Measurements from ENCODE around the gene ATRNL1. TPM values are rescaled to one million over a fixed set of nuclear protein-coding genes. Genes with fewer than 3 reads are reported as not detected.

Gene ATRNL1
- polyA plus RNA-seq, 1 donor from 2014 or later: 47.8 TPM

DNA sequence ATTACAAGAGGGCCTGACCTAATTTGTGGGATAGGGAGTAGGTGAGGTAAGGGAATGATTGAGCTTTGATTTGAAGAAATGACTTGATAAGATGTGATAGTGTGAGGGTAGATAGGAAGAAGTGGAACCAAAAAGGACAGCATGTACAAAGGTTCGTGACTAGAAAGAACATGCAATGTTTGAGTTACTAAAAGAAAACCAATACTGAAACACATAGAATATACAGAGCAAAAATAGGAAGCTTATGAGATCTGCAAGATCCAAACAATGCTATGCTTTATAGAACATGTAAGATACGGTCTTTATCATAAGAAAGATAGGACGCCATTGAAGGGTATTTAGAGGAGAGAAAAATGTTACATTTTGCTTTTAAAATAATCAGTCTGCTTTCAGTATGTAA lies 343.8 kb downstream of the ATRNL1 start:
- Histone ChIP-seq H3K9me2 (ENCODE audit: insufficient read depth, low read length) (no peaks in the 10 kb centered on the region), H4K20me1 (ENCODE audit: insufficient read depth) (no peaks in the 10 kb centered on the region), H2AFZ (ENCODE audit: low read depth, low read length) (no peak overlapping the region), H3K36me3 (ENCODE audit: insufficient read depth, low read length) (no peaks in the 10 kb centered on the region), H3K4me3 (ENCODE audit: low read length) (no peak overlapping the region), H3K4me2 (ENCODE audit: low read length) (no peak overlapping the region), H3K79me2 (replicated peaks; ENCODE audit: insufficient read depth, low read length) (no peaks in the 10 kb centered on the region), H3K9me3 (ENCODE audit: low read length) (no peaks in the 10 kb centered on the region), H3K9ac (ENCODE audit: low read length) (no peak overlapping the region), H3F3A (ENCODE audit: insufficient read depth, low read length, poor library complexity, severe bottlenecking) (no peaks in the 10 kb centered on the region), H3K27me3 (ENCODE audit: insufficient read depth, low read depth, low read length) (no peaks in the 10 kb centered on the region), H3K27ac (ENCODE audit: low read length) (no peak overlapping the region)
- TF ChIP-seq EZH2 (IDR thresholded peaks at IDR 0.05; ENCODE audit: borderline replicate concordance, insufficient read depth, low read length, poor library complexity, severe bottlenecking): no peak

DNA sequence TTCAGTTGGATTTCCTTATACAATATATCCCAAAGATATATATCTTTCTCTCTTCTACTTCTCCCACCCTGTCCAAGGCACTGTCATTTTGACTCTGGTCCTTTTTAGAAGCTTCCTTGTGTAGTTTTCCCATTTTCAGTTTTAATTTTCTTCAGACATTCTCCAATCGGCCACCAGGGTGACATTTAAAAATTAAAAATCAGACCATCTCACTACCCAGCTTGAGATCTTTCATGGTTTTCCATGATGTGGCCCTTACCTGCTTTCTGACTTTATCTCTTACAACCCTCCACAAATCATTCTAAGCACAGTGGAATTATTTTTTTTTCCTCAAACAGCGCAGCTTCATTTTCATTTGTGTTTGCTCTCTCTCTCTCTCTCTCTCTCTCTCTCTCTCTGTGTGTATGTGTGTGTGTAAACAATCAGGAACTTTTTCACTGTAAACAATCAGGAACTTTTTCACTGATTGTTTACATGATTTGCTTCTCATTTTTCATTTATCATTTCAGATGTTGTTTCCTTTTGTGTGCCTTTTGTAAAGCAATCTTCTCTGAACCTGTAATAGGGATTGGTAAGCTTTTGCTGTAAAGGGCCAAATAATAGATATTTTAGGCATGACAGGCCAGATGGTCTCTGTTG lies 348.9 kb downstream of the ATRNL1 start:
- TF ChIP-seq EP300 (conservative IDR thresholded peaks at IDR 0.05; ENCODE audit: poor library complexity, severe bottlenecking) (no peak), SMC3 (conservative IDR thresholded peaks at IDR 0.05; ENCODE audit: poor library complexity) (no peak), POLR2AphosphoS5 (IDR thresholded peaks at IDR 0.05) (no peak), EZH2 (IDR thresholded peaks at IDR 0.05; ENCODE audit: borderline replicate concordance, insufficient read depth, low read length, poor library complexity, severe bottlenecking) (no peak), RAD21 (conservative IDR thresholded peaks at IDR 0.05) (no peak), TAF1 (IDR thresholded peaks at IDR 0.05; ENCODE audit: low read depth) (no peak), MXI1 (conservative IDR thresholded peaks at IDR 0.05; ENCODE audit: poor library complexity, severe bottlenecking) (no peak)
- TF ChIP-seq, protein P1, sequence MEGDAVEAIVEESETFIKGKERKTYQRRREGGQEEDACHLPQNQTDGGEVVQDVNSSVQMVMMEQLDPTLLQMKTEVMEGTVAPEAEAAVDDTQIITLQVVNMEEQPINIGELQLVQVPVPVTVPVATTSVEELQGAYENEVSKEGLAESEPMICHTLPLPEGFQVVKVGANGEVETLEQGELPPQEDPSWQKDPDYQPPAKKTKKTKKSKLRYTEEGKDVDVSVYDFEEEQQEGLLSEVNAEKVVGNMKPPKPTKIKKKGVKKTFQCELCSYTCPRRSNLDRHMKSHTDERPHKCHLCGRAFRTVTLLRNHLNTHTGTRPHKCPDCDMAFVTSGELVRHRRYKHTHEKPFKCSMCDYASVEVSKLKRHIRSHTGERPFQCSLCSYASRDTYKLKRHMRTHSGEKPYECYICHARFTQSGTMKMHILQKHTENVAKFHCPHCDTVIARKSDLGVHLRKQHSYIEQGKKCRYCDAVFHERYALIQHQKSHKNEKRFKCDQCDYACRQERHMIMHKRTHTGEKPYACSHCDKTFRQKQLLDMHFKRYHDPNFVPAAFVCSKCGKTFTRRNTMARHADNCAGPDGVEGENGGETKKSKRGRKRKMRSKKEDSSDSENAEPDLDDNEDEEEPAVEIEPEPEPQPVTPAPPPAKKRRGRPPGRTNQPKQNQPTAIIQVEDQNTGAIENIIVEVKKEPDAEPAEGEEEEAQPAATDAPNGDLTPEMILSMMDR (IDR thresholded peaks at IDR 0.05; ENCODE audit: poor library complexity, severe bottlenecking): no peak
- TF ChIP-seq, protein P2, sequence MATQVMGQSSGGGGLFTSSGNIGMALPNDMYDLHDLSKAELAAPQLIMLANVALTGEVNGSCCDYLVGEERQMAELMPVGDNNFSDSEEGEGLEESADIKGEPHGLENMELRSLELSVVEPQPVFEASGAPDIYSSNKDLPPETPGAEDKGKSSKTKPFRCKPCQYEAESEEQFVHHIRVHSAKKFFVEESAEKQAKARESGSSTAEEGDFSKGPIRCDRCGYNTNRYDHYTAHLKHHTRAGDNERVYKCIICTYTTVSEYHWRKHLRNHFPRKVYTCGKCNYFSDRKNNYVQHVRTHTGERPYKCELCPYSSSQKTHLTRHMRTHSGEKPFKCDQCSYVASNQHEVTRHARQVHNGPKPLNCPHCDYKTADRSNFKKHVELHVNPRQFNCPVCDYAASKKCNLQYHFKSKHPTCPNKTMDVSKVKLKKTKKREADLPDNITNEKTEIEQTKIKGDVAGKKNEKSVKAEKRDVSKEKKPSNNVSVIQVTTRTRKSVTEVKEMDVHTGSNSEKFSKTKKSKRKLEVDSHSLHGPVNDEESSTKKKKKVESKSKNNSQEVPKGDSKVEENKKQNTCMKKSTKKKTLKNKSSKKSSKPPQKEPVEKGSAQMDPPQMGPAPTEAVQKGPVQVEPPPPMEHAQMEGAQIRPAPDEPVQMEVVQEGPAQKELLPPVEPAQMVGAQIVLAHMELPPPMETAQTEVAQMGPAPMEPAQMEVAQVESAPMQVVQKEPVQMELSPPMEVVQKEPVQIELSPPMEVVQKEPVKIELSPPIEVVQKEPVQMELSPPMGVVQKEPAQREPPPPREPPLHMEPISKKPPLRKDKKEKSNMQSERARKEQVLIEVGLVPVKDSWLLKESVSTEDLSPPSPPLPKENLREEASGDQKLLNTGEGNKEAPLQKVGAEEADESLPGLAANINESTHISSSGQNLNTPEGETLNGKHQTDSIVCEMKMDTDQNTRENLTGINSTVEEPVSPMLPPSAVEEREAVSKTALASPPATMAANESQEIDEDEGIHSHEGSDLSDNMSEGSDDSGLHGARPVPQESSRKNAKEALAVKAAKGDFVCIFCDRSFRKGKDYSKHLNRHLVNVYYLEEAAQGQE (IDR thresholded peaks at IDR 0.05; ENCODE audit: borderline replicate concordance): no peak
- no peak overlapping the region for H3K4me2 ChIP-seq (ENCODE audit: low read length)
- H3K9me3 ChIP-seq (ENCODE audit: low read length): no peaks in the 10 kb centered on the region
- no peak overlapping the region for H3K9ac ChIP-seq (ENCODE audit: low read length)
- H3K36me3 ChIP-seq (ENCODE audit: insufficient read depth, low read length): no peaks in the 10 kb centered on the region
- H3K27ac ChIP-seq (ENCODE audit: low read length): no peak overlapping the region
- no peaks in the 10 kb centered on the region for H4K20me1 ChIP-seq (ENCODE audit: insufficient read depth)
- no peak overlapping the region for H3K4me3 ChIP-seq (ENCODE audit: low read length)
- H3F3A ChIP-seq (ENCODE audit: insufficient read depth, low read length, poor library complexity, severe bottlenecking): no peaks in the 10 kb centered on the region
- H3K27me3 ChIP-seq (ENCODE audit: insufficient read depth, low read depth, low read length): no peaks in the 10 kb centered on the region
- no peak overlapping the region for H2AFZ ChIP-seq (ENCODE audit: low read depth, low read length)
- no peaks in the 10 kb centered on the region for H3K9me2 ChIP-seq (ENCODE audit: insufficient read depth, low read length)
- H3K79me2 ChIP-seq (replicated peaks; ENCODE audit: insufficient read depth, low read length): no peaks in the 10 kb centered on the region
